SU-DHL-6 (cell line): ENCODE data around the gene SDK1.

ENCODE experiments used
- H2AFZ ChIP-seq: fragments of 200-600 bp; sonication (generic); 2 replicates; pipeline ENCODE4 v1.6.1; 2014; ENCODE audit warnings: low read depth, mild to moderate bottlenecking, moderate library complexity, mixed read lengths, antibody characterized with exemption, low read length; ENCODE audit not compliant: severe bottlenecking
- H3F3A ChIP-seq: fragments of 200-600 bp; shearing (Covaris generic); 2 replicates; pipeline ENCODE4 v1.6.0; 2016; ENCODE audit warnings: antibody characterized with exemption, mild to moderate bottlenecking; ENCODE audit not compliant: insufficient read depth
- H3K27ac ChIP-seq: fragments of 200-600 bp; sonication (generic); 2 replicates; pipeline ENCODE4 v1.5.1; 2016; ENCODE audit warnings: low read depth, mild to moderate bottlenecking, low read length, moderate library complexity, mixed read lengths
- H3K27me3 ChIP-seq: fragments of 200-600 bp; sonication (generic), shearing (Covaris generic); 2 replicates; pipeline ENCODE4 v1.6.0; 2014; ENCODE audit warnings: mild to moderate bottlenecking, low read length
- H3K36me3 ChIP-seq: fragments of 200-600 bp; sonication (generic); 2 replicates; pipeline ENCODE4 v1.6.1; 2014; ENCODE audit warnings: mild to moderate bottlenecking, low read length, mixed read lengths
- H3K4me2 ChIP-seq: fragments of 300-600, 200-600 bp; shearing (Covaris generic), sonication (generic); 2 replicates; pipeline ENCODE4 v1.6.0; 2014; ENCODE audit warnings: low read length, low read depth, mild to moderate bottlenecking; ENCODE audit not compliant: poor library complexity, severe bottlenecking
- H3K4me3 ChIP-seq: fragments of 200-600 bp; sonication (generic); 2 replicates; pipeline ENCODE4 v1.5.1; 2014; ENCODE audit warnings: antibody characterized with exemption, low read length, mild to moderate bottlenecking, mixed read lengths; ENCODE audit not compliant: insufficient read depth, poor library complexity, severe bottlenecking
- H3K79me2 ChIP-seq: fragments of 200-600 bp; sonication (generic); 2 replicates; pipeline ENCODE4 v1.6.1; 2014; ENCODE audit warnings: mild to moderate bottlenecking, low read length, moderate library complexity; ENCODE audit not compliant: insufficient read depth
- H3K9ac ChIP-seq: fragments of 200-600 bp; sonication (generic); 2 replicates; pipeline ENCODE4 v1.7.0; 2014; ENCODE audit warnings: mild to moderate bottlenecking, low read length
- H3K9me2 ChIP-seq: fragments of 200-600 bp; sonication (generic); replicated peaks from 2 replicates; pipeline ENCODE4 v1.6.1; 2014; ENCODE audit warnings: low read length; ENCODE audit not compliant: insufficient read depth
- H3K9me3 ChIP-seq: fragments of 200-600 bp; sonication (generic); 2 replicates; pipeline ENCODE4 v1.6.1; 2014; ENCODE audit warnings: low read length, mixed read lengths; ENCODE audit not compliant: insufficient read depth
- H4K20me1 ChIP-seq: fragments of 200-600 bp; sonication (generic); 2 replicates; pipeline ENCODE4 v1.6.1; 2014; ENCODE audit warnings: low read depth, mild to moderate bottlenecking, antibody characterized with exemption, low read length, moderate library complexity, mixed read lengths
- EZH2phosphoT487 ChIP-seq: fragments of 200-600 bp; sonication (generic), shearing (Covaris generic); conservative IDR thresholded peaks from 2 replicates; pipeline ENCODE4 v1.6.1; 2018; ENCODE audit warnings: mild to moderate bottlenecking, antibody characterized with exemption, low read length, moderate library complexity, mixed read lengths
- TF ChIP-seq, protein P1 (sequence below): fragments of 200-600 bp; sonication (generic); IDR thresholded peaks from one replicate; pipeline ENCODE4 v1.5.1; 2017; ENCODE audit warnings: antibody characterized with exemption, mild to moderate bottlenecking, low read length, moderate library complexity; ENCODE audit not compliant: insufficient read depth, poor library complexity, severe bottlenecking

The SDK1 gene

GRCh38 chr7:3806516-3806915 is 505.5 kb downstream of the SDK1 start:
- TF ChIP-seq EZH2phosphoT487: no peak
- TF ChIP-seq, protein P1, sequence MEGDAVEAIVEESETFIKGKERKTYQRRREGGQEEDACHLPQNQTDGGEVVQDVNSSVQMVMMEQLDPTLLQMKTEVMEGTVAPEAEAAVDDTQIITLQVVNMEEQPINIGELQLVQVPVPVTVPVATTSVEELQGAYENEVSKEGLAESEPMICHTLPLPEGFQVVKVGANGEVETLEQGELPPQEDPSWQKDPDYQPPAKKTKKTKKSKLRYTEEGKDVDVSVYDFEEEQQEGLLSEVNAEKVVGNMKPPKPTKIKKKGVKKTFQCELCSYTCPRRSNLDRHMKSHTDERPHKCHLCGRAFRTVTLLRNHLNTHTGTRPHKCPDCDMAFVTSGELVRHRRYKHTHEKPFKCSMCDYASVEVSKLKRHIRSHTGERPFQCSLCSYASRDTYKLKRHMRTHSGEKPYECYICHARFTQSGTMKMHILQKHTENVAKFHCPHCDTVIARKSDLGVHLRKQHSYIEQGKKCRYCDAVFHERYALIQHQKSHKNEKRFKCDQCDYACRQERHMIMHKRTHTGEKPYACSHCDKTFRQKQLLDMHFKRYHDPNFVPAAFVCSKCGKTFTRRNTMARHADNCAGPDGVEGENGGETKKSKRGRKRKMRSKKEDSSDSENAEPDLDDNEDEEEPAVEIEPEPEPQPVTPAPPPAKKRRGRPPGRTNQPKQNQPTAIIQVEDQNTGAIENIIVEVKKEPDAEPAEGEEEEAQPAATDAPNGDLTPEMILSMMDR: no peak
- Histone ChIP-seq H3K36me3 (no peaks in the 10 kb centered on the region), H3K4me3 (no peak overlapping the region), H3K9me2 (no peaks in the 10 kb centered on the region), H2AFZ (no peak overlapping the region), H3K9ac (no peak overlapping the region), H3K27ac (no peak overlapping the region), H3K4me2 (no peak overlapping the region), H3K9me3 (no peaks in the 10 kb centered on the region), H4K20me1 (no peaks in the 10 kb centered on the region), H3K79me2 (no peaks in the 10 kb centered on the region), H3F3A (no peaks in the 10 kb centered on the region), H3K27me3 (no peaks in the 10 kb centered on the region)

DNA sequence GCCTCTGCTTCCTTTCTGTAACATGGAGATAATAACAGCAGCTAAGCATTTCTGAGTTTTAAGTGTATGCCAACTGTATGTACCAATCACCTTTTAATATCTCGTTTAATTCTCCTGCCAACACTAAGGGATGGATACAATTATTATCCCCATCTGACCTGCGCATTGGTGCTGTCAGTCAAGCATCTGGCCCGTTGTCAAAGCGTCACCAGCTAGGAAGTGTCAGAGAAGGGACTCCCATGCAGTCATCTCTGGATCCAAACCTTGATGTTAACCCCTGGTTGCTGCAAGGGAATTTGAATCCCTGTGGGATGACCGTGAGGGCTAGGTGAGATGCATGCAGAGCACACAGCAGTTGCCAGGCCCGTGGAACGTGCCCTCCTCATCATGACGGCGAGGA is 506.8 kb downstream of the SDK1 start:
- H4K20me1 ChIP-seq: no peaks in the 10 kb centered on the region
- no peaks in the 10 kb centered on the region for H3K79me2 ChIP-seq
- no peaks in the 10 kb centered on the region for H3K27me3 ChIP-seq
- no peak overlapping the region for H3K9ac ChIP-seq
- H3K9me3 ChIP-seq: no peaks in the 10 kb centered on the region
- H3K27ac ChIP-seq: no peak overlapping the region
- H3F3A ChIP-seq: no peaks in the 10 kb centered on the region
- TF ChIP-seq, protein P1: no peak
- TF ChIP-seq EZH2phosphoT487: no peak
- H2AFZ ChIP-seq: no peak overlapping the region
- H3K4me3 ChIP-seq: no peak overlapping the region
- no peaks in the 10 kb centered on the region for H3K9me2 ChIP-seq
- H3K4me2 ChIP-seq: no peak overlapping the region
- H3K36me3 ChIP-seq: no peaks in the 10 kb centered on the region

DNA sequence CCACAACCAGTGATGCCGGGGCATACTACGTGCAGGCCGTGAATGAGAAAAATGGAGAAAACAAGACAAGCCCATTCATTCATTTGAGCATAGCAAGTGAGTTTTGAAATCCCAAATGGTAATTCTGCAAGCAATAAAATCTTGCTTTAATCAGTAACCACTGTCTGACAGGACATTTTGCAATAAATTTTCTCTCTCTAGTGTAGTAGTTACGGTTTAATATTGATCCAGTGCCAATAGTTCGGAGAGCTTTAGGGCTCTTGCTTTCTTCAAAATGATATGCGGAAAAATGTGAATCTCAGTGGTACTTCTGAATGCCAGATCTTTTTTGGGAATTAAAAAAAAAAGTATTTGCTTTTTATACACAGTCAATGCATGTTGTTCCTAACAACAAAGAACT is 520.4 kb downstream of the SDK1 start:
- Histone ChIP-seq H4K20me1 (no peaks in the 10 kb centered on the region), H3F3A (no peaks in the 10 kb centered on the region), H3K27me3 (no peaks in the 10 kb centered on the region), H3K4me3 (no peak overlapping the region), H2AFZ (no peak overlapping the region), H3K36me3 (no peaks in the 10 kb centered on the region), H3K27ac (no peak overlapping the region), H3K9me3 (no peaks in the 10 kb centered on the region), H3K9me2 (no peaks in the 10 kb centered on the region), H3K9ac (no peak overlapping the region), H3K4me2 (no peak overlapping the region), H3K79me2 (no peaks in the 10 kb centered on the region)
- no peak for TF ChIP-seq EZH2phosphoT487
- TF ChIP-seq, protein P1: no peak
